ENCODE data around the gene SF3B4.

- TF ChIP-seq FOXA1 (IDR thresholded peaks at IDR 0.05) (no peak), SUZ12 (IDR thresholded peaks at IDR 0.05) (no peak)
Observed at GRCh38 chr1:149896575-149896974, 31.0 kb downstream of the SF3B4 start.

All from HEK293T (cell line).